ENCODE results near the gene GFRA4.

GFRA4 gene

GRCh38 chr20:3632311-3633004 lies 30.7 kb downstream of the GFRA4 start:
- ATAC-seq (ENCODE audit: insufficient read depth, low read depth): no peak
- Histone ChIP-seq H2AFZ (ENCODE audit: low read depth, low read length) (no peak overlapping the region), H3K4me2 (ENCODE audit: insufficient read depth, low read length) (no peak overlapping the region), H3K27me3 (ENCODE audit: insufficient read depth, low read length, poor library complexity) (no peaks in the 10 kb centered on the region), H3K9me3 (ENCODE audit: insufficient read depth, low read length, severe bottlenecking) (no peaks in the 10 kb centered on the region), H3K4me1 (ENCODE audit: insufficient read depth, low read length) (peaks cover 3% of the 10 kb centered on the region; the same call in 1 of the 2 replicates), H3K79me2 (ENCODE audit: insufficient read depth, low read length) (no peaks in the 10 kb centered on the region), H3K27ac (ENCODE audit: low read length) (no peak overlapping the region), H3K9ac (ENCODE audit: low read depth, low read length) (no peak overlapping the region), H4K20me1 (ENCODE audit: insufficient read depth, low read length) (no peaks in the 10 kb centered on the region), H3K36me3 (ENCODE audit: insufficient read depth, low read length) (no peaks in the 10 kb centered on the region), H3K4me3 (ENCODE audit: low read depth in 1 of 2, low read length in 2 of 2) (no peak overlapping the region)
- no peak for DNase-seq
- TF ChIP-seq EZH2 (IDR thresholded peaks at IDR 0.05; ENCODE audit: borderline replicate concordance, low read depth, low read length, severe bottlenecking): no peak
- TF ChIP-seq, protein P1, sequence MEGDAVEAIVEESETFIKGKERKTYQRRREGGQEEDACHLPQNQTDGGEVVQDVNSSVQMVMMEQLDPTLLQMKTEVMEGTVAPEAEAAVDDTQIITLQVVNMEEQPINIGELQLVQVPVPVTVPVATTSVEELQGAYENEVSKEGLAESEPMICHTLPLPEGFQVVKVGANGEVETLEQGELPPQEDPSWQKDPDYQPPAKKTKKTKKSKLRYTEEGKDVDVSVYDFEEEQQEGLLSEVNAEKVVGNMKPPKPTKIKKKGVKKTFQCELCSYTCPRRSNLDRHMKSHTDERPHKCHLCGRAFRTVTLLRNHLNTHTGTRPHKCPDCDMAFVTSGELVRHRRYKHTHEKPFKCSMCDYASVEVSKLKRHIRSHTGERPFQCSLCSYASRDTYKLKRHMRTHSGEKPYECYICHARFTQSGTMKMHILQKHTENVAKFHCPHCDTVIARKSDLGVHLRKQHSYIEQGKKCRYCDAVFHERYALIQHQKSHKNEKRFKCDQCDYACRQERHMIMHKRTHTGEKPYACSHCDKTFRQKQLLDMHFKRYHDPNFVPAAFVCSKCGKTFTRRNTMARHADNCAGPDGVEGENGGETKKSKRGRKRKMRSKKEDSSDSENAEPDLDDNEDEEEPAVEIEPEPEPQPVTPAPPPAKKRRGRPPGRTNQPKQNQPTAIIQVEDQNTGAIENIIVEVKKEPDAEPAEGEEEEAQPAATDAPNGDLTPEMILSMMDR (IDR thresholded peaks at IDR 0.05; ENCODE audit: borderline replicate concordance, extremely low read depth, low read length, poor library complexity, severe bottlenecking): peak; percentile 45

GRCh38 chr20:3631534-3631933 lies 31.7 kb downstream of the GFRA4 start:
- Histone ChIP-seq H3K27ac (ENCODE audit: low read length) (no peak overlapping the region), H3K4me3 (ENCODE audit: low read depth in 1 of 2, low read length in 2 of 2) (no peak overlapping the region), H3K27me3 (ENCODE audit: insufficient read depth, low read length, poor library complexity) (no peaks in the 10 kb centered on the region), H2AFZ (ENCODE audit: low read depth, low read length) (no peak overlapping the region), H3K4me2 (ENCODE audit: insufficient read depth, low read length) (no peak overlapping the region), H3K79me2 (ENCODE audit: insufficient read depth, low read length) (no peaks in the 10 kb centered on the region), H3K4me1 (ENCODE audit: insufficient read depth, low read length) (peaks cover 3% of the 10 kb centered on the region; the same call in 1 of the 2 replicates), H3K9ac (ENCODE audit: low read depth, low read length) (no peak overlapping the region), H4K20me1 (ENCODE audit: insufficient read depth, low read length) (no peaks in the 10 kb centered on the region), H3K9me3 (ENCODE audit: insufficient read depth, low read length, severe bottlenecking) (no peaks in the 10 kb centered on the region), H3K36me3 (ENCODE audit: insufficient read depth, low read length) (no peaks in the 10 kb centered on the region)
- ATAC-seq (ENCODE audit: insufficient read depth, low read depth) (no peak), DNase-seq (no peak)
- TF ChIP-seq, protein P1 (IDR thresholded peaks at IDR 0.05; ENCODE audit: borderline replicate concordance, extremely low read depth, low read length, poor library complexity, severe bottlenecking): no peak
- TF ChIP-seq EZH2 (IDR thresholded peaks at IDR 0.05; ENCODE audit: borderline replicate concordance, low read depth, low read length, severe bottlenecking): no peak

GRCh38 chr20:3630429-3630828 lies 32.8 kb downstream of the GFRA4 start:
- ATAC-seq (ENCODE audit: insufficient read depth, low read depth) (no peak), DNase-seq (no peak)
- Histone ChIP-seq H3K79me2 (ENCODE audit: insufficient read depth, low read length) (no peaks in the 10 kb centered on the region), H3K4me1 (ENCODE audit: insufficient read depth, low read length) (peaks cover 3% of the 10 kb centered on the region; the same call in 1 of the 2 replicates), H3K9ac (ENCODE audit: low read depth, low read length) (no peak overlapping the region), H3K36me3 (ENCODE audit: insufficient read depth, low read length) (no peaks in the 10 kb centered on the region), H3K4me2 (ENCODE audit: insufficient read depth, low read length) (no peak overlapping the region), H3K27ac (ENCODE audit: low read length) (no peak overlapping the region), H3K4me3 (ENCODE audit: low read depth in 1 of 2, low read length in 2 of 2) (no peak overlapping the region), H4K20me1 (ENCODE audit: insufficient read depth, low read length) (no peaks in the 10 kb centered on the region), H2AFZ (ENCODE audit: low read depth, low read length) (no peak overlapping the region), H3K27me3 (ENCODE audit: insufficient read depth, low read length, poor library complexity) (no peaks in the 10 kb centered on the region), H3K9me3 (ENCODE audit: insufficient read depth, low read length, severe bottlenecking) (no peaks in the 10 kb centered on the region)
- TF ChIP-seq, protein P1 (IDR thresholded peaks at IDR 0.05; ENCODE audit: borderline replicate concordance, extremely low read depth, low read length, poor library complexity, severe bottlenecking): no peak
- no peak for TF ChIP-seq EZH2 (IDR thresholded peaks at IDR 0.05; ENCODE audit: borderline replicate concordance, low read depth, low read length, severe bottlenecking)

All from DND-41 (cell line).